DLD1 (cell line): Measurements from ENCODE around the gene CLOCK.

Source experiments
- in situ Hi-C: cut with HindIII; loops from 2 replicates; pipeline ENCODE4 v1.10.0; 2017; ENCODE audit warnings: low sequenced_read_pairs

The CLOCK gene

GRCh38 chr4:55386073-55386472 lies 160.6 kb downstream of the CLOCK start:
- in situ Hi-C loops: no loop called here

- in situ Hi-C loops: no loop called here
Observed at GRCh38 chr4:55385201-55385649, 161.5 kb downstream of the CLOCK start.

- in situ Hi-C loops: no loop called here
Observed at GRCh38 chr4:55382488-55383003, 164.2 kb downstream of the CLOCK start.

- in situ Hi-C loops: no loop called here
Observed at GRCh38 chr4:55381502-55381901, 165.2 kb downstream of the CLOCK start.

- in situ Hi-C loops: no loop called here
Observed at GRCh38 chr4:55380576-55380975, 166.1 kb downstream of the CLOCK start.

GRCh38 chr4:55378617-55379467 lies 167.9 kb downstream of the CLOCK start:
- in situ Hi-C loops: no loop called here
